SK-N-SH (cell line): Measurements from ENCODE around the gene ADAMTS7. TPM values are rescaled to one million over a fixed set of nuclear protein-coding genes. Genes with fewer than 3 reads are reported as not detected.

Source experiments
- CTCF ChIA-PET: fragments of 300-600, 350-600 bp; formaldehyde crosslinking; extraction: SDS; loops from one replicate; lab custom pipeline; 2021; lab: Yijun Ruan, JAX
- POLR2A ChIA-PET: fragments of 350-600 bp; sonication (Branson Sonifier 250); formaldehyde crosslinking; extraction: SDS; loops from one replicate; lab custom pipeline; 2020; ENCODE audit warnings: antibody characterized with exemption, inconsistent platforms; lab: Yijun Ruan, JAX
- DNase-seq: peaks from one replicate; pipeline ENCODE4 v3.0.0; 2012
- H2AFZ ChIP-seq: fragments of 200-600 bp; sonication (generic); 2 replicates; pipeline ENCODE4 v1.8.1; 2016; ENCODE audit warnings: antibody characterized with exemption, mild to moderate bottlenecking, low read depth
- H3F3A ChIP-seq: fragments of 200-600 bp; sonication (generic); replicated peaks from 2 replicates; pipeline ENCODE3; 2016; ENCODE audit warnings: antibody characterized with exemption, mild to moderate bottlenecking; ENCODE audit not compliant: insufficient read depth
- H3K27ac ChIP-seq, 2 experiments: fragments of 200-500 bp in 1 of 2; fragments of 200-600 bp in 1 of 2; sonication (Bioruptor generic) in 1 of 2; sonication (generic), shearing (Covaris generic) in 1 of 2; 2 replicates each; pipeline versions ENCODE4 v1.5.1 to v1.6.1; 2014 to 2016; ENCODE audit warnings: low read depth in 2 of 2, inconsistent platforms in 1 of 2, low read length in 1 of 2, mild to moderate bottlenecking in 1 of 2, mixed read lengths in 1 of 2
- H3K27me3 ChIP-seq: fragments of 200-600 bp; sonication (generic), shearing (Covaris generic); 2 replicates; pipeline ENCODE4 v1.6.1; 2016; ENCODE audit warnings: mixed run types; ENCODE audit not compliant: insufficient read depth
- H3K36me3 ChIP-seq, 2 experiments: fragments of 200-500 bp in 1 of 2; fragments of 200-600 bp in 1 of 2; sonication (Bioruptor generic) in 1 of 2; sonication (generic) in 1 of 2; replicated peaks in 1 of 2; 2 replicates each; pipeline versions ENCODE3 to v1.5.1; 2014 to 2016; ENCODE audit warnings: low read length in 1 of 2, mild to moderate bottlenecking in 1 of 2; ENCODE audit not compliant: insufficient read depth in 2 of 2, control insufficient read depth in 1 of 2
- H3K4me1 ChIP-seq, 2 experiments: fragments of 200-500 bp in 1 of 2; fragments of 200-600 bp in 1 of 2; sonication (Bioruptor generic) in 1 of 2; sonication (generic), shearing (Covaris generic) in 1 of 2; 2 replicates each; pipeline versions ENCODE4 v1.5.1 to v1.6.1; 2014 to 2016; ENCODE audit warnings: low read depth in 1 of 2, low read length in 1 of 2, mixed run types in 1 of 2; ENCODE audit not compliant: insufficient read depth in 2 of 2, control insufficient read depth in 1 of 2
- H3K4me2 ChIP-seq: fragments of 200-600 bp; sonication (generic), shearing (Covaris generic); 2 replicates; pipeline ENCODE4 v1.6.1; 2017; ENCODE audit warnings: mixed run types
- H3K4me3 ChIP-seq, 2 experiments: fragments of 200-500 bp in 1 of 2; fragments of 200-600 bp in 1 of 2; sonication (Bioruptor generic) in 1 of 2; sonication (generic), shearing (Covaris generic) in 1 of 2; 2 replicates each; pipeline versions ENCODE4 v1.5.1 to v1.8.1; 2014 to 2016; ENCODE audit warnings: low read depth in 2 of 2, inconsistent platforms in 1 of 2, low read length in 1 of 2, mild to moderate bottlenecking in 1 of 2, mixed read lengths in 1 of 2, moderate library complexity in 1 of 2
- H3K79me2 ChIP-seq: fragments of 200-600 bp; sonication (generic); 2 replicates; pipeline ENCODE4 v1.8.1; 2017; ENCODE audit warnings: mild to moderate bottlenecking; ENCODE audit not compliant: insufficient read depth
- H3K9ac ChIP-seq: fragments of 200-600 bp; sonication (generic); 2 replicates; pipeline ENCODE4 v1.6.1; 2017; ENCODE audit warnings: mixed run types
- H3K9me2 ChIP-seq: fragments of 200-600 bp; sonication (generic); 2 replicates; pipeline ENCODE4 v1.6.1; 2017; ENCODE audit warnings: mixed run types
- H3K9me3 ChIP-seq: fragments of 200-600 bp; sonication (generic); 2 replicates; pipeline ENCODE4 v1.6.1; 2017; ENCODE audit warnings: mixed run types, mild to moderate bottlenecking, moderate library complexity
- H4K20me1 ChIP-seq: fragments of 200-600 bp; sonication (generic); 2 replicates; pipeline ENCODE4 v1.6.1; 2017; ENCODE audit warnings: mild to moderate bottlenecking, mixed run types; ENCODE audit not compliant: insufficient read depth
- ELF1 ChIP-seq: IDR thresholded peaks from 2 replicates; pipeline ENCODE4 v1.4.0; 2012
- FOSL2 ChIP-seq: IDR thresholded peaks from 2 replicates; pipeline ENCODE4 v1.4.0; 2012; ENCODE audit warnings: low read depth, mild to moderate bottlenecking, moderate library complexity, borderline replicate concordance
- FOXM1 ChIP-seq: IDR thresholded peaks from 2 replicates; pipeline ENCODE4 v1.4.0; 2012; ENCODE audit warnings: low read depth, mild to moderate bottlenecking
- MEF2A ChIP-seq: IDR thresholded peaks from 2 replicates; pipeline ENCODE4 v1.4.0; 2012; ENCODE audit warnings: low read depth, borderline replicate concordance
- POLR2AphosphoS5 ChIP-seq: IDR thresholded peaks from 2 replicates; pipeline ENCODE4 v1.6.1; 2012; ENCODE audit warnings: low read depth, low read length
- SIN3A ChIP-seq: IDR thresholded peaks from 2 replicates; pipeline ENCODE4 v1.6.1; 2012; ENCODE audit warnings: low read depth, mild to moderate bottlenecking, low read length, moderate library complexity, borderline replicate concordance
- SMC3 ChIP-seq: IDR thresholded peaks from 2 replicates; pipeline ENCODE4 v1.6.1; 2012; ENCODE audit warnings: low read depth, low read length, improper control_type of control experiment
- TAF1 ChIP-seq: IDR thresholded peaks from 2 replicates; pipeline ENCODE4 v1.6.1; 2012; ENCODE audit warnings: low read depth, mild to moderate bottlenecking, low read length, moderate library complexity, borderline replicate concordance
- TEAD4 ChIP-seq: IDR thresholded peaks from 2 replicates; pipeline ENCODE4 v1.4.0; 2012; ENCODE audit warnings: mild to moderate bottlenecking, borderline replicate concordance; ENCODE audit not compliant: insufficient read depth
- USF1 ChIP-seq: IDR thresholded peaks from 2 replicates; pipeline ENCODE4 v1.4.0; 2012; ENCODE audit warnings: low read depth, borderline replicate concordance
- USF2 ChIP-seq: fragments of 150-350 bp; IDR thresholded peaks from 2 replicates; pipeline ENCODE4 v1.6.1; 2017; ENCODE audit warnings: antibody characterized with exemption, low read length, low read depth, borderline replicate concordance
- ZBTB33 ChIP-seq: IDR thresholded peaks from 2 replicates; pipeline ENCODE4 v1.4.0; 2012; ENCODE audit warnings: low read depth, borderline replicate concordance
- WGBS: methylation state at CpG from one replicate; pipeline ENCODE4 v1.1.6; 2017; ENCODE audit warnings: low lambda C conversion rate; 5-methylcytosine and 5-hydroxymethylcytosine counted together
- polyA plus RNA-seq, 3 experiments: library from polyadenylated mRNA; depleted of rRNA; stranded (reverse); fragments of >200 nt; gene quantifications; 2 replicates each; pipeline ENCODE4 v1.2.3, GENCODE V29; 2012

ADAMTS7 gene
- polyA plus RNA-seq, 1 of the 3 experiments (the other 2 are of a cell fraction): 17.9 TPM

- H3K4me1 ChIP-seq: peaks cover 0 to 2% of the 10 kb centered on the region in 2 experiments; a peak in 1 of 4 replicates
- H3K9me2 ChIP-seq: no peaks in the 10 kb centered on the region
- no peak overlapping the region for H2AFZ ChIP-seq
- no peaks in the 10 kb centered on the region for H3K27me3 ChIP-seq
- no peak overlapping the region for H3K9ac ChIP-seq
- H3K4me3 ChIP-seq: no peak overlapping the region
- no peaks in the 10 kb centered on the region for H3K9me3 ChIP-seq
- H4K20me1 ChIP-seq: no peaks in the 10 kb centered on the region
- 89% methylated on average over 1 of the region's 1 CpG for WGBS
- POLR2A ChIA-PET: no interaction called here
- no peaks in the 10 kb centered on the region for H3F3A ChIP-seq
- CTCF ChIA-PET: interaction anchor here (0.6 to 1.3 kb wide), 3 partner anchors 24 to 73 kb away, joined by 3 to 5 read pairs (median 4); no protein-coding TSS in a partner anchor
- no peak overlapping the region for H3K27ac ChIP-seq
- no peaks in the 10 kb centered on the region for H3K79me2 ChIP-seq
- H3K4me2 ChIP-seq: no peak overlapping the region
- no peaks in the 10 kb centered on the region for H3K36me3 ChIP-seq
- no peak for DNase-seq
- TF ChIP-seq TEAD4 (no peak), ELF1 (no peak), USF1 (no peak), POLR2AphosphoS5 (no peak), ZBTB33 (no peak), USF2 (no peak), SMC3 (no peak), FOSL2 (no peak), TAF1 (no peak), FOXM1 (no peak), SIN3A (no peak), MEF2A (no peak)
- TF ChIP-seq, all 33 proteins: peak for 0
Observed at GRCh38 chr15:78836333-78836732, 25.1 kb upstream of the ADAMTS7 start.
